CD4-positive, alpha-beta T cell treated with Interleukin-15 for 1 hour (primary cell): ENCODE measurements around the gene BIRC7.

Experiments
- DNase-seq: peaks from one replicate; pipeline ENCODE4 v3.0.0-alpha.2; 2020

The BIRC7 gene, protein sequence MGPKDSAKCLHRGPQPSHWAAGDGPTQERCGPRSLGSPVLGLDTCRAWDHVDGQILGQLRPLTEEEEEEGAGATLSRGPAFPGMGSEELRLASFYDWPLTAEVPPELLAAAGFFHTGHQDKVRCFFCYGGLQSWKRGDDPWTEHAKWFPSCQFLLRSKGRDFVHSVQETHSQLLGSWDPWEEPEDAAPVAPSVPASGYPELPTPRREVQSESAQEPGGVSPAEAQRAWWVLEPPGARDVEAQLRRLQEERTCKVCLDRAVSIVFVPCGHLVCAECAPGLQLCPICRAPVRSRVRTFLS

GRCh38 chr20:63235399-63235983, at the start of gene BIRC7:
TSS of gene BIRC7 (plus strand) at chr20:63235905. CDS start at chr20:63236097, 192 bp downstream.
- DNase-seq = no peak

DNA sequence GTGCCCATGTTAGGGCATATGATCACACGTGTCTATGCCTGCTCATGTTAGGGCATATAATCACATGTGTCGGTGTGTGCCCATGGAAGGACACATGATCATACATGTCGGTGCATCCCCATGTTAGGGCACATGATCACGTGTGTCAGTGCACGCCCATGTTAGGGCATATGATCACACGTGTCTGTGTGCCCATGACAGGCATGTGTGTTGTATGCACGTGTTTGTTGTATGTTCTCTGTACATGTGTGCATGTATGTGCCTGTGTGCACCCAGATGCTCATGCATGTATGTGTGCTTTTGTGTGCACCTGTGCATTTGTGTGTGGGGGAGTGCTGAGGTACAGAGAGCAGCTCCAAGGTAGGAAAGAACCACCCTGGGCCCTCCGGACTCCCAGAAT, 49.6 kb upstream of the BIRC7 start:
- DNase-seq = no peak

DNA sequence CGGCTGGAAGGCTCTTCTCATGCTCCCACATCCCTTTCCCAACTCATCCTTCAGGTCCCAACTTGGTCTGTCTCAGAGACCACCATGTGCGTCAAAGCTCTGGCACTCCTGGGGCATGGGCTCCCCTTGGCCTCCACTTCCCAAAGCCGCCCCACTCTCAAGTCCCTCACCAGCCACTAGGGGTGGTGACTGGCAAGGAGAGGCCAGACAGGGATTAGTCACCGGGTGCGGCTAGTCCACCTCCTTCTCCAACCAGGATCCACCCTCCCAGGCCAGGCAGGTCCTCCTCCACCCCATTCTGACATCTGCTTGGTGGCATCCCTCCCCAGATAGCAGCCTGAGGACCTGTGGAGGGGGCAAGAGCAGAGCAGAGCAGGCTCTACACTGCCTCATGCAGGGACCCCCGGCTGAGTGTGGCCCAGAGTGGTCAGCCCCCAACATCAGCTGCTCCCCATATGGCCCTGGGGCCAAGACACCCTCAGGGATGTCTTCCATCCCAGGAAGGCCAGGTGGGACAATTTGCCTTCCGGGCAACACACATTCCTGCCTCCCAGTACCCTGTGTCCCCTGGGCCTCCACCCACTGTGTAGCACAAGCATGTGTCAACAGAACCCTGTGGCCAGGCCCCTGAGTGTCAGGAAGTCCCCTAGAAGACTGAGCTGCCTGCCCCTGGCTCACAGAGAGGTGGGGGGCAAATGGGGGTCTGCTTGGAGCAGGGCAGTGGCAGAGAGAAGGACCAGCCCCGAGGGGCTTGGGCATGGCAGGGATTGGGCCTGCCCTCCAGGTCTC, 49.0 kb upstream of the BIRC7 start:
- no peak for DNase-seq

DNA sequence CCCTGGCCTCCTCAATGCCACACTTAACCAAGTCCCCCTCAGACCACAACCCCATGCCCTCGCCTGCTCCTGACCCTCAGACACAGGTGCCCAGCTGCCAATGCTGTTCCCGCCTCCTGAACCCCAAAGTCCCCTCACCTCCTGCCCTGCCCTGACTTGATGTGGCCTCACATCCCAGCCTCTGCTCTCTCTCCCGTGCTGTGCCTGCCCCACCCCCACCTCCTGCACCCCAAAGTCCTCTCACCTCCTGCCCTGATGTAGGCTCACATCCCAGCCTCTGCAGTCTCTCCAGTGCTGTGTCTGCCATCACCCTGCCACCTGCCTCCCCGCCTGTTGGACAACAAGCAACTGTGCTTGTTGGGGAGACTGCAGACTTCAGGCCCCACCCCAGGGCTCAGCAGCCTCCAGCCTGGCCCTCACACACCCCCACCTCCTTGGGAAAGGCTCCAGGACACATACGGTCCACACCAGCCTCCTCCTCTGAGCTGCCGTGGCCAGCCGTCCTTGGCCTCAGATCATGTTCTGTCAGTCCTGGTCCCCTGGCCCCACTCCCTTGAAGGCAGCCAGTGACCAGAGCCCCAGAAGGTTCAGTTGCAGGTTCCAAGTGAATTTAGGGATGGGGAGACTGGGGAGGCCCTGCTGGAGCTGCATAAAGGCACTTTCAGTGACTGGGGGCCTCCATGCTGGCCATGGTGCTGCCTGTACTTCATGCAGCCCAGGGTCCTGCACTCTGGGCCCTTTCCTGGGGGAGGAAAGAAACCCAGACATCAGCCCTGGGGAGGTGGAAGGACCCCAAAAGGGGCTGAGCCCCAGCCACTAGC, 48.2 kb upstream of the BIRC7 start:
- no peak for DNase-seq

DNA sequence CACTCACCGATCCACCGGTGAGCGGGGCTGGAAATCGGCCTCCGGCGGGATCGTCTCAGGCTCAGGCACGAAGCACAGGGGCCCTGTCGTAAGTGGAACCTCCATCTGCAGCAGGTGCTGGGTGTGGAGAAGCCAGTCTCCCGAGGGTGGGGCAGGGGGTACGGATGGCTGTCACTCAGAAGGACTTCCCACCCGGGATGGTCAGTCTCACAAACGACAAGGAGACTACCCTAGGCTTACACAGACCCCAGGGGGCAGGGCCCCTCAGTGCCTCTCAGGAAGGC, 47.6 kb upstream of the BIRC7 start:
- no peak for DNase-seq

DNA sequence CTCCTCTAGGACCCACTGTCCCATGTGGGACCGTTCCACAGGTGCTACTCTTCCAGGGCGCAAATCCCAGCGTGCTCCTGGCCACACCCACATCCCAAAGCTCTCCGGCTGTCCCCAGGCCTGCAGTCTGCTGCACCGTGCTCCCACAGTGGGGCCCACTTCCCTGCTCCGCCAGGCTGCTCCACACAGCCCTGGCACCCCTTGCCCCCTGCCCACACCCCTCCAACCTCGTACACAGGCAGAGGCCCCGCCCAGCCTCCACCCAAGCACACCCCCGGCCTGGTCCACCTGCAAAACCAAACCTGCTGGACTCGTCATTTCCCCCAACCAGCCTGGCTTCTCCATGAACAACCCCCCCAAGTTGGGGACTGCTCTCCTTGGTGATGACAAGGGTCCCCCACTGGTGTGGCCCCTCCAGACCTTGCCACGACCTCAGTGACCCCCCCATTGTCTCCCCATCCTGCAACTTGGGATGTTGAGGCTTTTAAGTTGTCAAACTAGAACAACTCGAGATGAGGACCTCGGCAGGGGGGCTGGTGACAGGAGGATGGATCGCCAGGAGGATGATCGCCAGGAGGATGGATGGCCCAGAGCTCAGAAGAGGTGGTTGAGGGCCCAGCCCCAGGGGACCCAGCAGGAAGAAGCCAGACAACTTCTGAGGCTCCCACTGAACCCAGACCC, 46.9 kb upstream of the BIRC7 start:
- no peak for DNase-seq

- DNase-seq = no peak
These were observed 46.4 kb upstream of the BIRC7 start for GRCh38 chr20:63189322-63189642.

DNA sequence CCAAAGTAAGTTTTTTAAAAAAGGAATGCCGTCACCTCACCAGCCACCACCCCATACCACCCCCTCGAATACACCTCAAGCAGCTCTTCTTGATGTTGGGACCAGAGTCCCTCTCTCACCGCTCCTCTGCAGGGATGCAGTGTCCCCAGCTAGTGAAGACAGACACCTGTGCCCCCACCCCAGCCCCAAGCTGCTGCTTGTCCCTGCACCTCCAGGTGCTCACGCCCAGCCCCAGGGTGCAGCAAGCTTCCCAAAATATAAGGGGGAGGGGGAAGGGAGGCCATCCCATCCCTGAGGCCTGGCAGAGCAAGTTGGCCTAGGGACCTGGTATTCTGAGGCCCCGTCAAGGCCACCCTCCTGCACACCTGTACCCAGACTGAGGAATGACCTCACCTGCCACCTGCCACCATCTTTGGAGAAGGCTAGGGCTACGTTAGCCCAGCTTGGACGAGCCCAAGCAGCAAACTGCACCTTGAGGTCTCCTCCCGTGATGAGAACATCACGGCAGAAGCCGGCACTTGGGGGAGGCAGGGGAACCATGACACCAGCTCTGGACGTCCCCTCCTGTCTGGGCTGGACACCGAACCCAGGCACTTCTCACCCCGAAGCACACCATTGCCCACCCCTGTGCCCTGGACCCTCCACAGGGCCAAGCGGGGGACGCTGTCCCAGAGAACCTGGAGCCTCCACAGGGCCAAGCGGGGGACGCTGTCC, 45.7 kb upstream of the BIRC7 start:
- no peak for DNase-seq

DNA sequence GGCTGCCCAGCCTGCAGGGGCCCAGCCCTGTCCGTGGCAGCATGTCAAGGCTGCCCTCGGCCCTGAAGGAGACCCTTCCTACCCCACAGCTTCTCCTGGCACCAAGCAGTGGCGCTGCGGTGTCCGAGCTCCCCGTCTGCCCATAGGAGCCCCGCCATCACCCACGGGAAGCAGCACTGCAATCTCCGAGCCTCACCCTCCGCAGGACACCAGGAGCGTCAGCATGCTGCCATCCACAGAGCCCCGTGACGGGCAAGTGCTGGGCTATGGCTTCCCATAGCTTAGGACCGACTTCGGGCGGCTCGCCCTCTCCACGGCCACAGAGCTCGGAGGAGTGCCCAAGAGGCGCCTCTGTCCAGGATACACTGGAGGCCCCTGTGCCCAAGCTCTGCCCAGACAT, 44.9 kb upstream of the BIRC7 start:
- no peak for DNase-seq

DNA sequence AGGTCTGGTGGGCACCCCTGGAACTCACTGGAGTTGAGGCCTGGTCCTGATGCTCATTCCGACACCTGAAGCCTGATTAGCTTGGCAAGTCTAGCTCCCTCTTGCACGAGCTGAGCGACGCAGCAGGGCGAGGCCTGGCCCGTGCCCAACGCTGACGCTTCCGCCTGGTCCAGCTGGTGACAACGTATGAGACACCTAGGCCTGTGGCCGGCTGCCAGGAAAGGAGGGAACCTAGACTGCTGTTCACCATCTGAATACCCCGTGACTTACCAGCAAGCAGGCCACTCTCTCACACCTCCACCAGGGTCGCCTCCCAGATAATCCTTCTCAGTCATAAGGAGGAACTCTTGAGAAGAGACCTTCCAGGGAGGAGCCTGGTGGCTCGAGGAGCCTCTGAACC, 44.3 kb upstream of the BIRC7 start:
- DNase-seq = no peak

DNA sequence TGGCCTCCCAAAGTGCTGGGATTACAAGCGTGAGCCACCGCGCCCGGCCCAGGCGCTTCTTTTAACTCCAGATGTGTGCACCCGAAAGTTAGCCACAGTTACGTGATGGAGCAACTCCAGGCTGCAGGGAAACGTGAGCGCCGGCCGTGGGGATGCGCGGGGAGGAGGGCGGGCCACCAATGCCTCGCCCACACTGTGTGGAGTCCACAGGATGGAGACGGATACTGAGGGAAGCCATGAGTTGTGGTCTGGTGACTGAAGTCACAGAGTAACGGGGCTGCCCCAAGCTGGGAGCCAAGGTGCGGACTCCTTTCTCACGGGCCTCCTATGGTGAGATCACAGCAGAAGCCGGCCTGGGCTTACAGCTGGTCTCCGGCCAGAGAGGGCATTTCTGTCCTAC, 43.0 kb upstream of the BIRC7 start:
- no peak for DNase-seq

- no peak for DNase-seq
These were observed 41.5 kb upstream of the BIRC7 start for GRCh38 chr20:63194007-63194796.

GRCh38 chr20:63194797-63195173, 40.9 kb upstream of the BIRC7 start:
- no peak for DNase-seq

GRCh38 chr20:63196768-63197470, 38.8 kb upstream of the BIRC7 start:
- no peak for DNase-seq

- no peak for DNase-seq
These were observed 37.1 kb upstream of the BIRC7 start for GRCh38 chr20:63198606-63199005.

GRCh38 chr20:63202021-63202420, 33.7 kb upstream of the BIRC7 start:
- no peak for DNase-seq

- no peak for DNase-seq
These were observed 32.7 kb upstream of the BIRC7 start for GRCh38 chr20:63202811-63203526.

DNA sequence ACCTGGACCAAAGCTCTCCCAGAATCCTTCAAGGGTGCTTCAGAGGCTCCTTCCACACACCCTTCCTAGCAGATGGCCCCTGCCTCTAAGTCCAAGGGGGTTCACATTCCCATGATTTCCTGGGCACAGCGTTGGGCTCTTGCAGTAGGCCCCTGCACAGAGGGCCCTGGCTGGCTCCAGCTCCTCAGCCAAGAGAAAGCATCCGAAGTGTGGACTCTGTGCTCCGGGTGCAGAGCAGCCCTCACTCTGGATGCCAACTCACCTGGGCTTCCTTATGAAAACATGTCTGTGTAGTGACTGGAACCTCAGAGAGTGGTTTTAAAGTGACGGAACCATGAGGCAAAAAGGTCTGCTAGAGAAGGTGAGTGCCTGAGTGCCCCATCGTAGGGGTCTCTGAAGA, 31.3 kb upstream of the BIRC7 start:
- DNase-seq = no peak

DNA sequence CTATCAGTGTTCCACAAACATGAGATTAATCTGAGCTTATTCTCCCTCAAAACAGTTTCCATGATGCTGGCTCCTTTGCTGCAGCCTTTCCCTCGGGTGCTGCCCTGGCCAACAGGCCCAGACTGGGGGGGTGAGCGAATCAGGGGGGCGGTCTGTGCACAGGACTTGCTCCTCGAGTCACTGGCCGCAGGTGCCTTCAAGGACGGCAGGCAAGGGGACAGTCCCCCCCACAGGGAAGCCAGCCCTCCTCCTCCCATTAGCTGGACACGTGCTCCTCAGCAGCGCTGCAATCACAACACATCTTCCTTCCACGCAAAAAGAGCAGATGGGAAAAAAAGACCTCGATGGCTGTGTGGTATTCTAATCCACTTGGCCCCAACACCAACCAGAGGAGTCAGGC, 29.8 kb upstream of the BIRC7 start:
- no peak for DNase-seq

GRCh38 chr20:63206878-63207277, 28.8 kb upstream of the BIRC7 start:
- no peak for DNase-seq
